ENCODE results near the gene EMSY.

GRCh38 chr11:76526878-76527277 lies 82.1 kb downstream of the EMSY start:
- TF ChIP-seq CTCF (IDR thresholded peaks at IDR 0.05; ENCODE audit: insufficient read depth, low read length, poor library complexity, severe bottlenecking) = no peak
- no peak for TF ChIP-seq EZH2phosphoT487 (conservative IDR thresholded peaks at IDR 0.05; ENCODE audit: low read length)

Measured in SU-DHL-6 (cell line).